ENCODE results near the gene S100A10. TPM values are rescaled to one million over a fixed set of nuclear protein-coding genes. Genes with fewer than 3 reads are reported as not detected.

The S100A10 gene
- total RNA-seq, 1 donor from 2014 or later: 219 TPM

DNA sequence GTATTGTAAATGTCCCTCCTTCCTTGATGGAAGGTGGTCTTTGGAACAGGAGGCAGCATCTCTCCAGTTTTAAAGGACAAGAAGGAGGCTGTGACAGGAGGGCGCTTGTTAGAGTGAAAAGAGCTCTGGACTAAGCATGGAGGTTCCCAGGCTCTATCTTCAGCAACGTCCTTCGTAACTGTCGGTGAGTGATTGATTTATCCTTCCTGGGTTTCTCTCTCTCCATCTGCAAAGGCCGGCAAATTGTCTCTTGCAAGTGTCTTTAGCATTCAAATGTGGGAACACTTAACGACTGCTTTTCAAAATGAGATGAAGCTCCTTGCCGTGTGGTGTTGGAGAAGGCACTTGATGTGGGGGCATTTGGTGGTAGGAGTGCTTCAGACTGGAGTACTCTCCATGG lies 27.9 kb upstream of the S100A10 start:
- H3K4me3 Mint-ChIP-seq: no peak overlapping the region
- no peaks in the 10 kb centered on the region for H3K36me3 Mint-ChIP-seq
- no peaks in the 10 kb centered on the region for H3K27me3 Mint-ChIP-seq (ENCODE audit: low read depth)
- no peaks in the 10 kb centered on the region for H3K9me3 Mint-ChIP-seq
- TF ChIP-seq, protein P1, sequence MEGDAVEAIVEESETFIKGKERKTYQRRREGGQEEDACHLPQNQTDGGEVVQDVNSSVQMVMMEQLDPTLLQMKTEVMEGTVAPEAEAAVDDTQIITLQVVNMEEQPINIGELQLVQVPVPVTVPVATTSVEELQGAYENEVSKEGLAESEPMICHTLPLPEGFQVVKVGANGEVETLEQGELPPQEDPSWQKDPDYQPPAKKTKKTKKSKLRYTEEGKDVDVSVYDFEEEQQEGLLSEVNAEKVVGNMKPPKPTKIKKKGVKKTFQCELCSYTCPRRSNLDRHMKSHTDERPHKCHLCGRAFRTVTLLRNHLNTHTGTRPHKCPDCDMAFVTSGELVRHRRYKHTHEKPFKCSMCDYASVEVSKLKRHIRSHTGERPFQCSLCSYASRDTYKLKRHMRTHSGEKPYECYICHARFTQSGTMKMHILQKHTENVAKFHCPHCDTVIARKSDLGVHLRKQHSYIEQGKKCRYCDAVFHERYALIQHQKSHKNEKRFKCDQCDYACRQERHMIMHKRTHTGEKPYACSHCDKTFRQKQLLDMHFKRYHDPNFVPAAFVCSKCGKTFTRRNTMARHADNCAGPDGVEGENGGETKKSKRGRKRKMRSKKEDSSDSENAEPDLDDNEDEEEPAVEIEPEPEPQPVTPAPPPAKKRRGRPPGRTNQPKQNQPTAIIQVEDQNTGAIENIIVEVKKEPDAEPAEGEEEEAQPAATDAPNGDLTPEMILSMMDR (IDR thresholded peaks at IDR 0.05; ENCODE audit: unreplicated experiment): no peak
- H3K27ac Mint-ChIP-seq: no peak overlapping the region
- no peak for DNase-seq (ENCODE audit: low spot score in 2 of 2, unreplicated experiment in 2 of 2)
- H3K4me1 Mint-ChIP-seq: peaks cover 17% of the 10 kb centered on the region

DNA sequence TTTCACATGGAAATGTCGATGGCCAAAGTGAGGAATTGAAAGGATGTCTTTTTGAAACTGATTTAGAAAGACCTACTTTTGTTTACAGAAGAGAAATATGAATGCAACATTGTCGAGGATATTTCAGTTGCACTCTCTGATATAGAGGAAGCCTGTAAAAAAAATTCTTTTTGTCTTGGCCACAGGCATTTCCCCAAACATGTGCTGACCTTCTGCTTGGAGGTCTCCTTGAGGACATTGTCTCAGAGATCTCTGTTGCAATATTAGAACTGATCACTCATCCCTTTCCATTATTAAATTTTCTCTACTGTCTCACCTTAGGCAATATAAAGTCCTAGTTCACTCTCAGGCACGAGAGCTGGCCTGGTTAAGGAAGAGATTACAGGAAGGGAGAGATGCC lies 27.2 kb upstream of the S100A10 start:
- no peak overlapping the region for H3K27ac Mint-ChIP-seq
- DNase-seq (ENCODE audit: low spot score in 2 of 2, unreplicated experiment in 2 of 2): no peak
- TF ChIP-seq, protein P1 (IDR thresholded peaks at IDR 0.05; ENCODE audit: unreplicated experiment): no peak

DNA sequence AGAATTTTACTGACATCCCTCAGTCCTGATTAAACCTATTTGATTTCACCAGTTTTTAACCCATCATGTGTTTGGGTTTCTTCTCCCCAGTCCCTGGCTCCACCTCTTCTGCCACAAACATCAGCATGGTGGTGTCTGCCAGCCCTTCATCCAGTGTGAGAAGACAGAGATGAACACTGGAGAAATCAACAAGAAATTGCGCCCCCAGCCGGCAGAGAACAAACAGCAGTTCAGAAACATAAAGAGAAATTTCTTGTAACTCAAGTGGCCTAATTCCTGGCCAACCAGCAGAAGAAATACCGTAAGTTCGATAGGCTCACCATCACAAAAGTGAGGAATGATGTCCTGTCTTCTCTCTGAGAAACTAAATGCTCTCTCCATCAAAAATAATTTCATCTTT lies 24.9 kb upstream of the S100A10 start:
- peaks cover 8% of the 10 kb centered on the region for H3K4me1 Mint-ChIP-seq
- DNase-seq (ENCODE audit: low spot score in 2 of 2, unreplicated experiment in 2 of 2): no peak
- no peaks in the 10 kb centered on the region for H3K9me3 Mint-ChIP-seq
- TF ChIP-seq, protein P1 (IDR thresholded peaks at IDR 0.05; ENCODE audit: unreplicated experiment): no peak
- H3K4me3 Mint-ChIP-seq: no peak overlapping the region
- no peaks in the 10 kb centered on the region for H3K27me3 Mint-ChIP-seq (ENCODE audit: low read depth)
- no peaks in the 10 kb centered on the region for H3K36me3 Mint-ChIP-seq
- no peak overlapping the region for H3K27ac Mint-ChIP-seq

More for the DNA sequence above, 27.2 kb upstream of the S100A10 start:
- Mint-ChIP-seq H3K4me3 (no peak overlapping the region), H3K36me3 (no peaks in the 10 kb centered on the region), H3K4me1 (peaks cover 17% of the 10 kb centered on the region), H3K27me3 (ENCODE audit: low read depth) (no peaks in the 10 kb centered on the region), H3K9me3 (no peaks in the 10 kb centered on the region)

DNA sequence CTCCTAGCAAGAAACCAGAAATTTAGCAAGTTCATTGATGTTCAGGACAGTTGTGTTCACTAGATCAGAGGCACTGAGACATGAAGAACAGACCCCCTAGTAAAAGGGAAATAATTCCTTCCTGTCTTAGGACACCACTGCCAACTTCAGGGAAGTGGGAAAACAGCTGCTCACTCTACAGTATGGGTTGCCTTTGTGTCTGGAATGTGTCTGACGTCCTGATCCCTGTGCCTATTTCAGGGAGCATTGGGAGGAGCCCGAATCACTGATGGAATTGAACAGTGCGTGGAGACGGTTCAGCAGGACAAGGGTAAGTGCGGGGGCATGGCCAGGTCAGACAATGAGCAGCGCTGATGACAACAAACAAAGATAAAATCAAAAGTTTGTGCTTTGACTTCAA lies 22.1 kb upstream of the S100A10 start:
- Mint-ChIP-seq H3K4me1 (peaks cover 6% of the 10 kb centered on the region), H3K36me3 (no peaks in the 10 kb centered on the region), H3K27ac (no peak overlapping the region), H3K9me3 (no peaks in the 10 kb centered on the region), H3K4me3 (no peak overlapping the region), H3K27me3 (ENCODE audit: low read depth) (no peaks in the 10 kb centered on the region)
- DNase-seq (ENCODE audit: low spot score in 2 of 2, unreplicated experiment in 2 of 2): no peak
- TF ChIP-seq, protein P1 (IDR thresholded peaks at IDR 0.05; ENCODE audit: unreplicated experiment): no peak

DNA sequence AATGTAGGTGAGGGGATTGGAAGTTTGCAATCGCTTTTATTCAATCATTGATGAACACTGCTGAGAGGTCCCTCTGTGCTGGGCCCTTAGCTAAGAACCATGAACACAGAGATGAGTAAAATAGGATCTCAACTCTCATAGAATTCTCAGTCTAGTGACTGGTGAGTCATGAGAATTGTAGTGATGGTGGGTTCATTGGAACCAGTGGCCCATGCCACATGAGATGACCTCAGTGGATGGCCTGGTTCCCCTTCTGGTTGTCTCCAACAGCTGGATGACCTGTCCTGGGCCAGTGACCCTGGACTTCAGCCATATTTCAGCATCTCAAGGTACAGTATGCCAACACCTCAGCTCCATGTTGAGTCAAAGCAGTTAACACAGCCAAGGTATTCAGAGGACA lies 21.3 kb upstream of the S100A10 start:
- TF ChIP-seq, protein P1 (IDR thresholded peaks at IDR 0.05; ENCODE audit: unreplicated experiment): no peak
- peaks cover 6% of the 10 kb centered on the region for H3K4me1 Mint-ChIP-seq
- no peak overlapping the region for H3K4me3 Mint-ChIP-seq
- no peak overlapping the region for H3K27ac Mint-ChIP-seq
- H3K27me3 Mint-ChIP-seq (ENCODE audit: low read depth): no peaks in the 10 kb centered on the region
- DNase-seq (ENCODE audit: low spot score in 2 of 2, unreplicated experiment in 2 of 2): no peak
- H3K36me3 Mint-ChIP-seq: no peaks in the 10 kb centered on the region
- no peaks in the 10 kb centered on the region for H3K9me3 Mint-ChIP-seq

DNA sequence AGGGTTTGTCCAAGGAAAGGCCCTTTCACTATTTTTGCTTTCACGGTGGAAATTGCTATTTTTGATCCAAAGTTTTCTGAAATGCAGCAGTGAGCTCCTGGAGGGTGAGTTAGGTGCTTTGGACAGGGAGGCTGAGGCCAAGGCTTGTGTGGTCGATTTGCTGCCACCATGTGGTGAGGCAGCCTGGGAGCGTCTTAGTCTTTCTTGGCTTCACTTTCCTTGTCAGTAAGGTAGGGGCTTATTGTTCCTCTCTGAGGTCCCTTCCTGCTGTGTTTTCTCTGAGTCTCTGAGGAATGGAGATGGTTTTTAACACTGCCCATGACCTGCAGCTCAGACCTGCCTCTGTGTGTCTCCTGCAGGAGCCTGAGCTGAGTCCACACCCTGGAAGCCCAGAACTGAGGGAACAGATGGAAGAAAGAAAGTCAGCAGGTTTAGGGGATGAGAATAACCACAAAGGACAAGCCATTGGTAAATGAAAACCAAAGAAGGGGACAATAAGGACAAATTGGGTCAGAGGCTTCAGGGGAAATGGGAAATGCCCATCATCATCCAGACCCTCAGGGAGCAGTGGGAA lies 20.1 kb upstream of the S100A10 start:
- Mint-ChIP-seq H3K27ac (no peak overlapping the region), H3K4me3 (no peak overlapping the region), H3K36me3 (no peaks in the 10 kb centered on the region)

More for the DNA sequence above, 20.1 kb upstream of the S100A10 start:
- TF ChIP-seq, protein P1 (IDR thresholded peaks at IDR 0.05; ENCODE audit: unreplicated experiment): no peak
- no peaks in the 10 kb centered on the region for H3K9me3 Mint-ChIP-seq
- H3K4me1 Mint-ChIP-seq: peaks cover 6% of the 10 kb centered on the region
- no peaks in the 10 kb centered on the region for H3K27me3 Mint-ChIP-seq (ENCODE audit: low read depth)
- DNase-seq (ENCODE audit: low spot score in 2 of 2, unreplicated experiment in 2 of 2): no peak
